Caco-2 (cell line): ENCODE measurements around the gene NRN1L. TPM values are rescaled to one million over a fixed set of nuclear protein-coding genes. Genes with fewer than 3 reads are reported as not detected.

Experiments
- BruUV-seq: library from RNA; stranded (reverse); fragments of 400-500 nt; replicated peaks from 2 replicates; lab custom pipeline; 2021; lab: Mats Ljungman, UMichigan
- CTCF ChIA-PET: fragments of 300-600 bp; sonication (Branson Sonifier 250); formaldehyde crosslinking; loops from one replicate; lab custom pipeline; 2022; ENCODE audit warnings: antibody characterized with exemption; lab: Charles Lee
- POLR2A ChIA-PET: fragments of 300-600 bp; sonication (Branson Sonifier 250); formaldehyde crosslinking; loops from one replicate; lab custom pipeline; 2022; ENCODE audit warnings: antibody characterized with exemption; lab: Charles Lee
- DNase-seq, 2 experiments: peaks; one replicate each; pipeline versions ENCODE4 v3.0.0 to v3.0.0-alpha.2; 2020 to 2022
- H3K27me3 ChIP-seq: replicated peaks from 2 replicates; pipeline ENCODE4 v1.6.0; 2011; ENCODE audit warnings: low read length; ENCODE audit not compliant: control insufficient read depth, insufficient read depth
- H3K36me3 ChIP-seq: 2 replicates; pipeline ENCODE4 v1.5.1; 2011; ENCODE audit warnings: low read length; ENCODE audit not compliant: control insufficient read depth, insufficient read depth
- H3K4me1 ChIP-seq: fragments of 250-450 bp; sonication (Bioruptor Pico); 2 replicates; pipeline ENCODE4 v1.5.1; 2020; ENCODE audit warnings: mild to moderate bottlenecking
- H3K4me3 ChIP-seq: 2 replicates; pipeline ENCODE4 v1.5.1; 2011; ENCODE audit warnings: low read depth, mild to moderate bottlenecking, control low read depth, low read length
- H3K9me3 ChIP-seq: fragments of 250-450 bp; sonication (Bioruptor Pico); 2 replicates; pipeline ENCODE4 v1.5.1; 2020; ENCODE audit warnings: mild to moderate bottlenecking, moderate library complexity
- H3K27ac Mint-ChIP-seq: one replicate; pipeline ENCODE4 v1.8.0; 2022; ENCODE audit warnings: mixed read lengths; ENCODE audit not compliant: unreplicated experiment
- H3K27me3 Mint-ChIP-seq: one replicate; pipeline ENCODE4 v1.8.0; 2022; ENCODE audit warnings: mixed read lengths; ENCODE audit not compliant: insufficient read depth, unreplicated experiment
- H3K36me3 Mint-ChIP-seq: one replicate; pipeline ENCODE4 v1.8.0; 2022; ENCODE audit warnings: mild to moderate bottlenecking, mixed read lengths; ENCODE audit not compliant: insufficient read depth, unreplicated experiment
- H3K4me1 Mint-ChIP-seq: one replicate; pipeline ENCODE4 v1.8.0; 2022; ENCODE audit warnings: low read depth, mixed read lengths; ENCODE audit not compliant: unreplicated experiment
- H3K4me3 Mint-ChIP-seq: one replicate; pipeline ENCODE4 v1.8.0; 2022; ENCODE audit warnings: mild to moderate bottlenecking, moderate library complexity, mixed read lengths; ENCODE audit not compliant: unreplicated experiment
- H3K9me3 Mint-ChIP-seq: one replicate; pipeline ENCODE4 v1.8.0; 2022; ENCODE audit warnings: mixed read lengths; ENCODE audit not compliant: unreplicated experiment
- CTCF ChIP-seq, 2 experiments: fragments of 200-600 bp in 1 of 2; IDR thresholded peaks; 1 replicate in 1 of 2; 2 replicates in 1 of 2; pipeline versions ENCODE4 v1.5.1 to v1.8.0; 2011 to 2022; ENCODE audit warnings: antibody characterized with exemption in 1 of 2, control low read depth in 1 of 2, inconsistent platforms in 1 of 2, low read depth in 1 of 2, low read length in 1 of 2, mild to moderate bottlenecking in 1 of 2, moderate library complexity in 1 of 2; ENCODE audit not compliant: insufficient read depth in 1 of 2, severe bottlenecking in 1 of 2, unreplicated experiment in 1 of 2
- intact Hi-C: fragments of 100-400 bp; cut with micrococcal nuclease; formaldehyde crosslinking; loops from one replicate; pipeline ENCODE4 v1.10.0; 2022; ENCODE audit not compliant: unreplicated experiment
- total RNA-seq: library from RNA; stranded (reverse); gene quantifications from 2 replicates; pipeline ENCODE4 v1.2.3, GENCODE V29; 2022

Gene NRN1L
- total RNA-seq, 1 experiment from 2014 or later = 0.93 TPM

- ChIA-PET POLR2A (interaction anchor here (1.7 kb wide), 1 partner anchor 54 kb away, joined by 9 read pairs; no protein-coding TSS in a partner anchor), CTCF (interaction anchor here (0.9 to 5.0 kb wide), 2 partner anchors 26 to 54 kb away, joined by 13 to 47 read pairs; partner anchors contain the start of gene PSMB10)
- BruUV-seq = no TSS peak
- no peak overlapping the region for H3K4me3 ChIP-seq
- no peaks in the 10 kb centered on the region for H3K9me3 ChIP-seq
- H3K27me3 ChIP-seq = no peaks in the 10 kb centered on the region
- H3K9me3 Mint-ChIP-seq = no peaks in the 10 kb centered on the region
- peaks cover 43% of the 10 kb centered on the region for H3K4me1 ChIP-seq
- H3K27me3 Mint-ChIP-seq = no peaks in the 10 kb centered on the region
- H3K36me3 ChIP-seq = peaks cover 14% of the 10 kb centered on the region
- TF ChIP-seq CTCF (IDR thresholded peaks at IDR 0.05; ENCODE audit: insufficient read depth in 1 of 2, low read depth in 1 of 2, low read length in 1 of 2, severe bottlenecking in 1 of 2, unreplicated experiment in 1 of 2) = no peak
- peaks cover 82% of the 10 kb centered on the region for H3K36me3 Mint-ChIP-seq
- intact Hi-C loops = no loop called here
- H3K4me3 Mint-ChIP-seq = no peak overlapping the region
- peak overlapping the region; percentile 96 for H3K27ac Mint-ChIP-seq
- peaks cover 37% of the 10 kb centered on the region for H3K4me1 Mint-ChIP-seq
- no peak for DNase-seq
Measured at GRCh38 chr16:67881621-67882161, 3.0 kb upstream of the NRN1L start.

- peak overlapping the region; percentile 96 for H3K27ac Mint-ChIP-seq
- peaks cover 43% of the 10 kb centered on the region for H3K4me1 ChIP-seq
- no peaks in the 10 kb centered on the region for H3K27me3 Mint-ChIP-seq
- DNase-seq = no peak
- H3K27me3 ChIP-seq = no peaks in the 10 kb centered on the region
- ChIA-PET POLR2A (interaction anchor here (0.5 to 1.7 kb wide), 3 partner anchors 17 to 53 kb away, joined by 3 to 9 read pairs (median 4); no protein-coding TSS in a partner anchor), CTCF (interaction anchor here (0.5 to 5.0 kb wide), 19 partner anchors 9 to 212 kb away, joined by 3 to 47 read pairs (median 6); partner anchors contain the start of genes CTRL, EDC4, NUTF2 and PSMB10)
- peak in 1 of 2 experiments; percentile 10 for TF ChIP-seq CTCF (IDR thresholded peaks at IDR 0.05; ENCODE audit: insufficient read depth in 1 of 2, low read depth in 1 of 2, low read length in 1 of 2, severe bottlenecking in 1 of 2, unreplicated experiment in 1 of 2)
- no peak overlapping the region for H3K4me3 ChIP-seq
- peaks cover 75% of the 10 kb centered on the region for H3K36me3 Mint-ChIP-seq
- H3K4me1 Mint-ChIP-seq = peaks cover 37% of the 10 kb centered on the region
- peaks cover 11% of the 10 kb centered on the region for H3K36me3 ChIP-seq
- peak overlapping the region; percentile 61 for H3K4me3 Mint-ChIP-seq
- intact Hi-C loops = loop anchor here (1.0 kb wide), 2 partner anchors 9 to 46 kb away; partner anchors contain the start of gene EDC4
- no TSS peak for BruUV-seq
- H3K9me3 Mint-ChIP-seq = no peaks in the 10 kb centered on the region
- H3K9me3 ChIP-seq = no peaks in the 10 kb centered on the region
Measured at GRCh38 chr16:67882374-67883145, 2.1 kb upstream of the NRN1L start.
